ENCODE results near the gene RASGRP1.
A peak's percentile ranks its signal among the peaks of the same experiment; 100 is the strongest.

Gene RASGRP1

DNA sequence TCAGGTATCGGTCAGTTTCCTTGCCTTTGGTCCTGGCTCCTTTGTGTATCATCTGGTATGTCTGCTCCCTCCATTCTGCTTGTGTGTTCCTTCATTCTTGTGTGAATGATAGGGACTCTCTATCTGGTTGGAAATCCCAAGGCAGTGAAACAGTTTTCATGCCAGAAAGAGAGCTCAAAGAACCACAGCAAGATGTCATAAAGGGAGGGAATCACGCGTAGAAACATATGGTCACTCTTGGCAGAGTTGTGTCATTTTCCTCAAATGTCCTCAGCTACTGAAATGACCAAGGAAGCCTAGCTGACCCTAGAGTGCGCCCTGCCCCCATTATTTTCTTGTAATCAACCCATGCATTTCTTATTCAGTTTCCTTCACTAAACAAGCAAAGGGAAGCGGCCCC is 48.0 kb downstream of the RASGRP1 start:
- ATAC-seq = no peak
- no peak for TF ChIP-seq TOX (CRISPR knock-in tag; IDR thresholded peaks at IDR 0.05; ENCODE audit: borderline replicate concordance)
- no peak for TF ChIP-seq OSR1 (CRISPR knock-in tag; IDR thresholded peaks at IDR 0.05)

DNA sequence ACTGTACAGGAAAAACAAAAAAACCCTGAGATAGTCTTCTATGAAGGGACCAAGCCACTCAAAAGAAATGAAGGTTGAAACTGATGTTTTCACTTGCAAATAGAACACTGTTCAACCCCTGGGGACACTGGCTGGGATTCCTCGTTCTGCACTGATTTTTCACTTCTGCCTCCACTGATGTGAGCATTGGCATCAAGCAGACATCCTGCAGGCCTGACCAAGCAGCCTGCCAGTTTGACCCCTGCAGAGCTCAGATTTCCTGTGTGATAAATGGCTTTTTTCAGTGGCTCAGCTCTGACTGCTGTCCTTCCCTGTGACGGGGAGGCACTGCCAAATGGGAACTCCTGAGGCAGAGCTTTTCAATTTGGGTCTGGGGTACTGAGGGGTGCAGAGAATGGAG is 50.0 kb downstream of the RASGRP1 start:
- TF ChIP-seq ARNTL (CRISPR knock-in tag; IDR thresholded peaks at IDR 0.05; ENCODE audit: borderline replicate concordance, low read depth) = no peak
- peak; percentile 61; the same call in 1 of the 2 replicates for TF ChIP-seq ZNF70 (CRISPR knock-in tag; IDR thresholded peaks at IDR 0.05)
- peak; percentile 44; the same call in 1 of the 3 replicates for ATAC-seq

GRCh38 chr15:38512901-38513300 is 51.7 kb downstream of the RASGRP1 start:
- TF ChIP-seq ZNF70 (CRISPR knock-in tag; IDR thresholded peaks at IDR 0.05) = no peak
- no peak for TF ChIP-seq CSRNP3 (CRISPR knock-in tag; IDR thresholded peaks at IDR 0.05)
- TF ChIP-seq ARNTL (CRISPR knock-in tag; IDR thresholded peaks at IDR 0.05; ENCODE audit: borderline replicate concordance, low read depth) = no peak
- TF ChIP-seq PPARA (CRISPR knock-in tag; IDR thresholded peaks at IDR 0.05; ENCODE audit: borderline replicate concordance) = no peak
- TF ChIP-seq TOX (CRISPR knock-in tag; IDR thresholded peaks at IDR 0.05; ENCODE audit: borderline replicate concordance) = no peak
- no peak for ATAC-seq

DNA sequence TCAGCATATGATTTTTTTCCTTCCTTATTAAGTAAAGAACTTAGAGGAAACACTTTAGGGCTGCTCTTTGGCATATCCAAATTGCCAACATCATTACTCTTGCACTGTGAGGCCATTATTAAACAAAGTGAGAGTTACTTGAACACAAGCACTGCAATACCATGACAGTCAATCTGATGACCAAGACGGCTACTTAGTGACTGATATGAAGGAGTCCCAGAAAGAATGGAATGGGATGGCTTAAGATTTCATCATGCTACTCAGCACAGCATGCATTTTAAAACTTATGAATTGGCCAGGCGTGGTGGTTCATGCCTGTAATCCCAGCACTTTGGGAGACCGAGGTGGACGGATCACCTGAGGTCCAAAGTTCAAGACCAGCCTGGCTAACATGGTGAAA is 55.5 kb downstream of the RASGRP1 start:
- TF ChIP-seq TCF4 (CRISPR knock-in tag; IDR thresholded peaks at IDR 0.05; ENCODE audit: borderline replicate concordance) (no peak), ZNF8 (CRISPR knock-in tag; IDR thresholded peaks at IDR 0.05) (no peak), ESRRG (CRISPR knock-in tag; IDR thresholded peaks at IDR 0.05) (no peak), RARB (CRISPR knock-in tag; IDR thresholded peaks at IDR 0.05) (no peak), OSR1 (CRISPR knock-in tag; IDR thresholded peaks at IDR 0.05) (no peak), ZC3H10 (CRISPR knock-in tag; IDR thresholded peaks at IDR 0.05) (no peak), PPARA (CRISPR knock-in tag; IDR thresholded peaks at IDR 0.05; ENCODE audit: borderline replicate concordance) (no peak), GLIS3 (CRISPR knock-in tag; IDR thresholded peaks at IDR 0.05) (no peak), CSDC2 (CRISPR knock-in tag; IDR thresholded peaks at IDR 0.05) (no peak), TOX (CRISPR knock-in tag; IDR thresholded peaks at IDR 0.05; ENCODE audit: borderline replicate concordance) (no peak), CSRNP3 (CRISPR knock-in tag; IDR thresholded peaks at IDR 0.05) (no peak), ISL1 (CRISPR knock-in tag; IDR thresholded peaks at IDR 0.05) (no peak), ZNF565 (CRISPR knock-in tag; conservative IDR thresholded peaks at IDR 0.05; ENCODE audit: low read depth) (no peak), ARNTL (CRISPR knock-in tag; IDR thresholded peaks at IDR 0.05; ENCODE audit: borderline replicate concordance, low read depth) (no peak), ZFP30 (CRISPR knock-in tag; IDR thresholded peaks at IDR 0.05) (no peak)
- TF ChIP-seq, protein P1, sequence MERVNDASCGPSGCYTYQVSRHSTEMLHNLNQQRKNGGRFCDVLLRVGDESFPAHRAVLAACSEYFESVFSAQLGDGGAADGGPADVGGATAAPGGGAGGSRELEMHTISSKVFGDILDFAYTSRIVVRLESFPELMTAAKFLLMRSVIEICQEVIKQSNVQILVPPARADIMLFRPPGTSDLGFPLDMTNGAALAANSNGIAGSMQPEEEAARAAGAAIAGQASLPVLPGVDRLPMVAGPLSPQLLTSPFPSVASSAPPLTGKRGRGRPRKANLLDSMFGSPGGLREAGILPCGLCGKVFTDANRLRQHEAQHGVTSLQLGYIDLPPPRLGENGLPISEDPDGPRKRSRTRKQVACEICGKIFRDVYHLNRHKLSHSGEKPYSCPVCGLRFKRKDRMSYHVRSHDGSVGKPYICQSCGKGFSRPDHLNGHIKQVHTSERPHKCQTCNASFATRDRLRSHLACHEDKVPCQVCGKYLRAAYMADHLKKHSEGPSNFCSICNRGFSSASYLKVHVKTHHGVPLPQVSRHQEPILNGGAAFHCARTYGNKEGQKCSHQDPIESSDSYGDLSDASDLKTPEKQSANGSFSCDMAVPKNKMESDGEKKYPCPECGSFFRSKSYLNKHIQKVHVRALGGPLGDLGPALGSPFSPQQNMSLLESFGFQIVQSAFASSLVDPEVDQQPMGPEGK (CRISPR knock-in tag; IDR thresholded peaks at IDR 0.05; ENCODE audit: borderline replicate concordance) = no peak
- TF ChIP-seq, protein P2, sequence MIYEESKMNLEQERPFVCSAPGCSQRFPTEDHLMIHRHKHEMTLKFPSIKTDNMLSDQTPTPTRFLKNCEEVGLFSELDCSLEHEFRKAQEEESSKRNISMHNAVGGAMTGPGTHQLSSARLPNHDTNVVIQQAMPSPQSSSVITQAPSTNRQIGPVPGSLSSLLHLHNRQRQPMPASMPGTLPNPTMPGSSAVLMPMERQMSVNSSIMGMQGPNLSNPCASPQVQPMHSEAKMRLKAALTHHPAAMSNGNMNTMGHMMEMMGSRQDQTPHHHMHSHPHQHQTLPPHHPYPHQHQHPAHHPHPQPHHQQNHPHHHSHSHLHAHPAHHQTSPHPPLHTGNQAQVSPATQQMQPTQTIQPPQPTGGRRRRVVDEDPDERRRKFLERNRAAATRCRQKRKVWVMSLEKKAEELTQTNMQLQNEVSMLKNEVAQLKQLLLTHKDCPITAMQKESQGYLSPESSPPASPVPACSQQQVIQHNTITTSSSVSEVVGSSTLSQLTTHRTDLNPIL (CRISPR knock-in tag; IDR thresholded peaks at IDR 0.05; ENCODE audit: low read depth) = no peak
- ATAC-seq = no peak

GRCh38 chr15:38508647-38509046 is 56.0 kb downstream of the RASGRP1 start:
- no peak for ATAC-seq
- TF ChIP-seq OSR1 (CRISPR knock-in tag; IDR thresholded peaks at IDR 0.05) (no peak), ISL1 (CRISPR knock-in tag; IDR thresholded peaks at IDR 0.05) (no peak), RARB (CRISPR knock-in tag; IDR thresholded peaks at IDR 0.05) (no peak), TCF4 (CRISPR knock-in tag; IDR thresholded peaks at IDR 0.05; ENCODE audit: borderline replicate concordance) (no peak), CSRNP3 (CRISPR knock-in tag; IDR thresholded peaks at IDR 0.05) (no peak)
- TF ChIP-seq, protein P2 (CRISPR knock-in tag; IDR thresholded peaks at IDR 0.05; ENCODE audit: low read depth) = no peak

All from SK-N-SH treated with all-trans-retinoic acid at 6 μM for 48 hours (cell line).